ENCODE measurements around the gene PLCB1. TPM values are rescaled to one million over a fixed set of nuclear protein-coding genes. Genes with fewer than 3 reads are reported as not detected.

The PLCB1 gene
- total and polyA plus RNA-seq, 8 donors: 8.8 to 27.7 (median 19.2) TPM

GRCh38 chr20:8766868-8767390 lies 634.9 kb downstream of the PLCB1 start:
- Histone ChIP-seq H3K27me3 (no peaks in the 10 kb centered on the region), H3K9me3 (no peaks in the 10 kb centered on the region), H3K36me3 (no peaks in the 10 kb centered on the region), H3K27ac (no peak overlapping the region), H3K4me1 (no peaks in the 10 kb centered on the region), H3K4me3 (no peak overlapping the region)
- intact Hi-C loops (cut with DNase I): loop anchor here in 1 of 2 donors (10.0 kb wide), 1 partner anchor 598 kb away; no protein-coding TSS in a partner anchor
- TF ChIP-seq CTCF (IDR thresholded peaks at IDR 0.05): no peak
- ATAC-seq (no peak), DNase-seq (no peak)

DNA sequence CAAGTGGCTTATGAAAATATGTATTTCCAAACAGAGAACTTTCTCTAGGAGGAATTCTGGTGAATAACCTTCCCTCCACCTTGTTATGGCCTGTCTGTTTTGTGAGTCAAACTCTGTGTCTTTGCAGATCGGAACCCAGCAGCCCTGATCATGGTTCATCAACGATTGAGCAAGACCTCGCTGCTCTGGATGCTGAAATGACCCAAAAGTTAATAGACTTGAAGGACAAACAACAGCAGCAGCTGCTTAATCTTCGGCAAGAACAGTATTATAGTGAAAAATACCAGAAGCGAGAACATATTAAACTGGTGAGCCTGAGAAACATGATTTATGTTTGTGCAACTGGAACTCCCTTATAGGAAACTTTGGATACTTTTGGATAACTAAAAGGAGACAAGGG lies 642.3 kb downstream of the PLCB1 start:
- Histone ChIP-seq H3K9me3 (no peaks in the 10 kb centered on the region), H3K27me3 (no peaks in the 10 kb centered on the region), H3K4me3 (no peak overlapping the region), H3K36me3 (no peaks in the 10 kb centered on the region), H3K4me1 (no peaks in the 10 kb centered on the region), H3K27ac (no peak overlapping the region)
- ATAC-seq: no peak
- no peak for TF ChIP-seq CTCF (IDR thresholded peaks at IDR 0.05)
- no peak for DNase-seq
- intact Hi-C loops (cut with DNase I): no loop called here

DNA sequence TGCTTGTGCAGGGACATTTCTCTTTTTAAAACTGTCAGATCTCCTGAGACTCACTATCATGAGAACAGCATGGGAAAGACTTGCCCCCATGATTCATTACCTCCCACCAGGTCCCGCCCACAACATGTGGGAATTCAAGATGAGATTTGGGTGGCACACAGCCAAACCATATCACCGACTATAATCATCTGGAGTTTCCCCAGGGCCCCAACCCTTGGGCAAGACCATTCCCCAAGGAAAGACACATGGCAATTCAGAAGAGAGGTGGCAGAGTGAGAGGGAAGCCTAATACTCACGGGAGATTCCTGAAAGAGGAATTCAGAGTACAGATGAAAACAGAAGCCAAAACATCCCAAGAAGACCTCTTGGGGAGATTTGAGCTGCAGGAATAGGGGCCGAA lies 645.8 kb downstream of the PLCB1 start:
- Histone ChIP-seq H3K9me3 (no peaks in the 10 kb centered on the region), H3K27ac (no peak overlapping the region), H3K4me3 (no peak overlapping the region), H3K36me3 (no peaks in the 10 kb centered on the region), H3K4me1 (no peaks in the 10 kb centered on the region), H3K27me3 (no peaks in the 10 kb centered on the region)
- no peak for DNase-seq
- no peak for ATAC-seq
- TF ChIP-seq CTCF (IDR thresholded peaks at IDR 0.05): no peak
- intact Hi-C loops (cut with DNase I): no loop called here

GRCh38 chr20:8778387-8778786 lies 646.3 kb downstream of the PLCB1 start:
- Histone ChIP-seq H3K27ac (no peak overlapping the region), H3K4me3 (no peak overlapping the region), H3K9me3 (no peaks in the 10 kb centered on the region), H3K4me1 (no peaks in the 10 kb centered on the region), H3K27me3 (no peaks in the 10 kb centered on the region), H3K36me3 (no peaks in the 10 kb centered on the region)
- DNase-seq (no peak), ATAC-seq (no peak)
- intact Hi-C loops (cut with DNase I): no loop called here
- no peak for TF ChIP-seq CTCF (IDR thresholded peaks at IDR 0.05)

GRCh38 chr20:8780915-8781314 lies 648.8 kb downstream of the PLCB1 start:
- intact Hi-C loops (cut with DNase I): no loop called here

More at GRCh38 chr20:8780915-8781314, 648.8 kb downstream of the PLCB1 start:
- no peak overlapping the region for H3K27ac ChIP-seq
- no peaks in the 10 kb centered on the region for H3K4me1 ChIP-seq
- H3K9me3 ChIP-seq: no peaks in the 10 kb centered on the region
- ATAC-seq (no peak), DNase-seq (no peak)
- TF ChIP-seq CTCF (IDR thresholded peaks at IDR 0.05): no peak
- no peaks in the 10 kb centered on the region for H3K36me3 ChIP-seq
- H3K4me3 ChIP-seq: no peak overlapping the region
- H3K27me3 ChIP-seq: no peaks in the 10 kb centered on the region
